ENCODE results near the gene SHH. TPM values are rescaled to one million over a fixed set of nuclear protein-coding genes. Genes with fewer than 3 reads are reported as not detected.

The SHH gene
- total and polyA plus RNA-seq, 2 donors (not counting 3 experiments of a cell fraction or from before 2014, with no cell fraction given) = not detected

GRCh38 chr7:155803418-155804376 lies 8.6 kb downstream of the SHH start:
- Histone ChIP-seq H3K9me3 (replicated peaks; ENCODE audit: control insufficient read depth, insufficient read depth, low read length) (no peaks in the 10 kb centered on the region), H3K4me3 (replicated peaks in 1 of 3; ENCODE audit: insufficient read depth in 1 of 3, low read depth in 1 of 3, low read length in 3 of 3) (peak overlapping the region in 2 of 3 experiments; percentile 7 to 11), H3K4me1 (ENCODE audit: control insufficient read depth, extremely low read depth, insufficient read depth, low read length) (peaks cover 21% of the 10 kb centered on the region), H3K9ac (replicated peaks; ENCODE audit: extremely low read depth, insufficient read depth, low read length) (no peak overlapping the region), H4K20me1 (replicated peaks; ENCODE audit: control insufficient read depth, extremely low read depth, insufficient read depth, low read length) (no peaks in the 10 kb centered on the region), H3K36me3 (ENCODE audit: control insufficient read depth in 2 of 2, extremely low read depth in 1 of 2, insufficient read depth in 2 of 2, low read length in 2 of 2) (no peaks in the 10 kb centered on the region), H3K27me3 (ENCODE audit: control insufficient read depth in 2 of 2, insufficient read depth in 2 of 2, low read length in 2 of 2) (peaks cover 12 to 43% of the 10 kb centered on the region in 2 experiments), H2AFZ (ENCODE audit: low read depth, low read length) (peak overlapping the region; percentile 79), H3K27ac (ENCODE audit: insufficient read depth, low read depth, low read length) (no peak overlapping the region), H3K79me2 (ENCODE audit: control insufficient read depth, insufficient read depth, low read length) (no peaks in the 10 kb centered on the region), H3K4me2 (ENCODE audit: insufficient read depth, low read length) (peak overlapping the region; percentile 30), H3K9me1 (replicated peaks; ENCODE audit: control insufficient read depth, extremely low read depth, insufficient read depth, low read length) (no peaks in the 10 kb centered on the region)
- CTCF ChIA-PET = interaction anchor here (1.1 to 1.3 kb wide), 3 partner anchors 12 to 669 kb away, joined by 3 to 4 read pairs (median 3); no protein-coding TSS in a partner anchor
- TF ChIP-seq GATA2 (IDR thresholded peaks at IDR 0.05; ENCODE audit: insufficient read depth, insufficient read length, low read depth, low read length) (no peak), FOS (IDR thresholded peaks at IDR 0.05; ENCODE audit: borderline replicate concordance, insufficient read depth, low read length) (peak; percentile 42), EZH2 (IDR thresholded peaks at IDR 0.05; ENCODE audit: borderline replicate concordance, low read depth, low read length, severe bottlenecking) (peak; percentile 76)
- FAIRE-seq = peak; percentile 75
- dilution Hi-C loops (cut with MboI; ENCODE audit: extremely low pct_ligation_motif_present, low sequenced_read_pairs) = no loop called here
- POLR2A ChIA-PET = no interaction called here
- DNase-seq (ENCODE audit: low read depth, low spot score) = no peak
- intact Hi-C loops (cut with micrococcal nuclease) = loop anchor here (2.0 to 10.0 kb wide), 4 partner anchors 599 to 1013 kb away; partner anchors contain the start of gene RNF32
- BruUV-seq (replicated peaks) = no TSS peak

DNA sequence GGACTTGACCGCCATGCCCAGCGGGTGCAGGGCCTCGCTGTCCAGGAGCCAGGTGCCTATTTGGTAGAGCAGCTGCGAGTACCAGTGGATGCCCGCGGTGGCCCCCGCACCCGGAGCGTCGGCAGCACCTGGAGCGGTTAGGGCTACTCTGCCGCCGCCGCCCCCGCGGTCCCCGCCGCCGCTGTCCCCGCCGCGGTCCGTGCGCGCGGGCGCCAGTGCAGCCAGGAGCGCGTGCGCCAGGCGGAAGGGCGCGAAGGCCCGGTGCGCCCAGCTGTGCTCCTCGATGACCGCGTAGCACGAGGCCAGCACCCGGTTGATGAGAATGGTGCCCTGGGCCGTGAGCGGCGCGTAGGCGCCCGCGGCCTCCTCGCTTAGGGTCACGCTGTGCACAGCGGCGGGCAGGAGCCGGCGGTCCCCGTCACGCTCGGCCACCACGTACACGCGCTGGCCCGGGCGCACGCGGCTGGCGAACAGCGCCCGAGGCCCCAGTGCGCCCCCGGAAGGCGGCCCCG lies 9.3 kb downstream of the SHH start:
- Histone ChIP-seq H3K9me3 (replicated peaks; ENCODE audit: control insufficient read depth, insufficient read depth, low read length) (no peaks in the 10 kb centered on the region), H3K9me1 (replicated peaks; ENCODE audit: control insufficient read depth, extremely low read depth, insufficient read depth, low read length) (no peaks in the 10 kb centered on the region), H3K79me2 (ENCODE audit: control insufficient read depth, insufficient read depth, low read length) (no peaks in the 10 kb centered on the region), H3K36me3 (ENCODE audit: control insufficient read depth in 2 of 2, extremely low read depth in 1 of 2, insufficient read depth in 2 of 2, low read length in 2 of 2) (no peaks in the 10 kb centered on the region), H3K9ac (replicated peaks; ENCODE audit: extremely low read depth, insufficient read depth, low read length) (no peak overlapping the region), H4K20me1 (replicated peaks; ENCODE audit: control insufficient read depth, extremely low read depth, insufficient read depth, low read length) (no peaks in the 10 kb centered on the region), H3K4me2 (ENCODE audit: insufficient read depth, low read length) (peak overlapping the region; percentile 30), H3K4me3 (replicated peaks in 1 of 3; ENCODE audit: insufficient read depth in 1 of 3, low read depth in 1 of 3, low read length in 3 of 3) (no peak overlapping the region), H3K27ac (ENCODE audit: insufficient read depth, low read depth, low read length) (no peak overlapping the region), H2AFZ (ENCODE audit: low read depth, low read length) (peak overlapping the region; percentile 79), H3K27me3 (ENCODE audit: control insufficient read depth in 2 of 2, insufficient read depth in 2 of 2, low read length in 2 of 2) (peaks cover 12 to 38% of the 10 kb centered on the region in 2 experiments), H3K4me1 (ENCODE audit: control insufficient read depth, extremely low read depth, insufficient read depth, low read length) (peaks cover 19% of the 10 kb centered on the region)
- no TSS peak for BruUV-seq (replicated peaks)
- intact Hi-C loops (cut with micrococcal nuclease) = loop anchor here (10.0 kb wide), 1 partner anchor 598 kb away; no protein-coding TSS in a partner anchor
- dilution Hi-C loops (cut with MboI; ENCODE audit: extremely low pct_ligation_motif_present, low sequenced_read_pairs) = no loop called here
- POLR2A ChIA-PET = no interaction called here
- TF ChIP-seq FOS (IDR thresholded peaks at IDR 0.05; ENCODE audit: borderline replicate concordance, insufficient read depth, low read length) (no peak), CTCF (IDR thresholded peaks at IDR 0.05; ENCODE audit: extremely low read depth in 1 of 2, insufficient read depth in 1 of 2, low read depth in 1 of 2, low read length in 2 of 2) (no peak), EZH2 (IDR thresholded peaks at IDR 0.05; ENCODE audit: borderline replicate concordance, low read depth, low read length, severe bottlenecking) (peak; percentile 74), GATA2 (IDR thresholded peaks at IDR 0.05; ENCODE audit: insufficient read depth, insufficient read length, low read depth, low read length) (no peak), POLR2A (IDR thresholded peaks at IDR 0.05; ENCODE audit: low read depth, low read length) (no peak), POLR2AphosphoS5 (IDR thresholded peaks at IDR 0.05; ENCODE audit: insufficient read depth, low read depth, low read length) (no peak), MYC (IDR thresholded peaks at IDR 0.05; ENCODE audit: low read depth, low read length) (no peak)
- TF ChIP-seq, protein P1, sequence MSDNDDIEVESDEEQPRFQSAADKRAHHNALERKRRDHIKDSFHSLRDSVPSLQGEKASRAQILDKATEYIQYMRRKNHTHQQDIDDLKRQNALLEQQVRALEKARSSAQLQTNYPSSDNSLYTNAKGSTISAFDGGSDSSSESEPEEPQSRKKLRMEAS (IDR thresholded peaks at IDR 0.05; ENCODE audit: insufficient read depth, insufficient read length) = no peak
- FAIRE-seq = no peak
- no peak for DNase-seq (ENCODE audit: low read depth, low spot score)
- CTCF ChIA-PET = interaction anchor here (1.1 kb wide), 1 partner anchor 204 kb away, joined by 3 read pairs; no protein-coding TSS in a partner anchor
